ENCODE results near the gene USP21. TPM values are rescaled to one million over a fixed set of nuclear protein-coding genes. Genes with fewer than 3 reads are reported as not detected.

USP21 gene
- total and polyA plus RNA-seq, 2 of the 4 experiments (the other 2 are of a cell fraction), result 6.3 to 23.8 TPM

DNA sequence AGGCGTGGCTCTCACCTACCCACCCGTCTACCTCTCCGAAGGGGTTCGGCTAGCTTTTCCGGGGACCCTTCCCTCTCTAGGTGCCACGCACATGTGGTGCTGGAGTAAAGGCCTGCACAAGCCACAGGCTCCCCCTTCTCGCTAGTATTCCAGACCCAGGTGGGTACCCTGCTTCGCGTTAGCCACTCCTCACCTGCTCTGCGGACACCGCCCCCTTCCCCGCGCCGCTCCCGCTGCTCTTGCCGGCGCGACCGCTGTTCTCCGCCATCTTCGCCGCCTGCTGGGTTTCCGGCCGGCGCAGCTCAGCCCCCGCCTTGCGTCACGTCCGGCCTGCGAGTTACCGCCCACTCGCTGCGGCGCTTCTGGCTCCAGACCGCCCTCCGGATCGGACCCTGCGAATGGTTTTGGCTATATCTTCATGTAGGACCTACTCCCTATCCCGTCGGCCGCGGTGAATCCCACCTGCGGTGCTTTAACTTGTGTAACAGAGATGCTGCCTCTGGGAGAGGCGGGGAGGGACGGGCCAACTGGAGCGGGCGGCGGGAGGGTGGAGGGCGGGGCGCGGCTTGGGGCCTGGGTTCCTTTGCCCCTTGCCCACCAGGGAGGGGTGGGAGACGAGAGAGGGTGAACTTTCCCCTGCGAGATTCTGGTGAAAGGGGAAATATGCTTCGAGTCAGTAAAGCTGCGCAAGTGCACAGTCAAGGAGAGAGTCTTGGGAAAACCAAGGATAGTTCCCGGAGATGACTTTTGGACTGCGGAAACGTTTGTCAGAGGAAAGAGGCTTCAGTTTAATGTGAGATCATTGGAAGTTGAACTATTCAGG, 41.3 kb upstream of the USP21 start, which contains the start of the genes NIT1 and PFDN2 (continued):
- TF ChIP-seq, protein P1, sequence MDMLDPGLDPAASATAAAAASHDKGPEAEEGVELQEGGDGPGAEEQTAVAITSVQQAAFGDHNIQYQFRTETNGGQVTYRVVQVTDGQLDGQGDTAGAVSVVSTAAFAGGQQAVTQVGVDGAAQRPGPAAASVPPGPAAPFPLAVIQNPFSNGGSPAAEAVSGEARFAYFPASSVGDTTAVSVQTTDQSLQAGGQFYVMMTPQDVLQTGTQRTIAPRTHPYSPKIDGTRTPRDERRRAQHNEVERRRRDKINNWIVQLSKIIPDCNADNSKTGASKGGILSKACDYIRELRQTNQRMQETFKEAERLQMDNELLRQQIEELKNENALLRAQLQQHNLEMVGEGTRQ (IDR thresholded peaks at IDR 0.05; ENCODE audit: low read depth, low read length), result no peak
- TF ChIP-seq RFX5 (IDR thresholded peaks at IDR 0.05; ENCODE audit: low read depth, low read length), result no peak

All from IMR-90 (cell line).